NCI-H146 treated with DMSO at 0.1 percent for 48 hours (cell line): ENCODE data around the gene METTL1.

Experiments used
- DNase-seq: peaks from one replicate; lab custom pipeline; 2025; ENCODE audit not compliant: unreplicated experiment; lab: John Stamatoyannopoulos, UW

The METTL1 gene

DNA sequence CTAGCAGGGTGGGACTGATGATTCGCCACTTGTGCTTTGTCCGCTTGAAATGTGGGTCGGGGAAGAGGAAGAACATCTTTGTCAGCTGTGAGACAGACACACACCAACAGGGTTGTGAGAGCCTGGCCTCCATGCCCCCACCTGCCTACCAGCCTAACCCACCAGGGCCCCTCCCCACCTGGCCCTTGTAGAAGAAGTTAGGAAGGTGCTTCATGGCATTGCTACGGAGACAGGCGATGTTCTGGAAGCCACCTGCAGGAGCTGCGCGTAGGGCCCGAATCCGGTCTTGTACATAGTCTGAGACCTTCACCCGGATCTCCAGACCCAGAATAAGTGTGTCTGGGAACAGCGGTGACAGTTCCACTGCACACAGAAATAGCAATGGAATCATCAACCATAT is 2.3 kb downstream of the METTL1 start:
- no peak for DNase-seq

DNA sequence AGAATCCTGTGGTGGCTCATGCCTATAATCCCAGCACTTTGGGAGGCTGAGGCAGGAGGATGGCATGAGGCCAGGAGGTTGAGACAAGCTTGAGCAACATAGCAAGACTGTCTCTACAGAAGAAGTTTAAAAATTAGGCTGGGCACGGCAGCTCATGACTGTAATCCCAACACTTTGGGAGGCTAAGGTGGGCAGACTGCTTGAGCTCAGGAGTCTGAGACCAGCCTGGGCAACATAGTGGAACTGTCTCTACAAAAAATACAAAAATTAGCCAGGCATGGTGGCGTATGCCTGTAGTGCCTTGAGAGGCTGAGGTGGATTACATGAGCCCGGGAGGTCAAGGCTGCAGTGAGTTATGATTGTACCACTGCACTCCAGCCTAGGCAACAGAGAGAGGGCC is 4.0 kb downstream of the METTL1 start:
- no peak for DNase-seq

DNA sequence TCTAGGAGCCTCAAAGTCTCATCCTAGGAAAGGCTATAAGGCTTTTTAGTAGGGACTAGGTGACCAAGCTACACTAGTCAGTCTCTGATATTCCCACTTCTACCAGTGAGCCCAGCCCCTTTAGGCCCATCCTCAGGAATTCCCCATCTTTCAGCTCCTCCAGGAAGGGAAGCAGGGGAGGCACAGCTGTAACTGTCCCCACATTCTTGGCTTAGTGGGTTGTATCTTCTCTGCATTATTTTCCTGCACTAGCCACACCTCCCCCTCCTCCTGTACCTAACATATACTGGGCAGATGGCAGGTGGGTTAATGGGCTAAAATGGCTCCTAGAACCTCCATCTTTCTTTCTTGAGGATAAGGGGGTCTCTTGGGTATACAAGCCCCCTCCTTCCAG is 4.6 kb downstream of the METTL1 start:
- no peak for DNase-seq

DNA sequence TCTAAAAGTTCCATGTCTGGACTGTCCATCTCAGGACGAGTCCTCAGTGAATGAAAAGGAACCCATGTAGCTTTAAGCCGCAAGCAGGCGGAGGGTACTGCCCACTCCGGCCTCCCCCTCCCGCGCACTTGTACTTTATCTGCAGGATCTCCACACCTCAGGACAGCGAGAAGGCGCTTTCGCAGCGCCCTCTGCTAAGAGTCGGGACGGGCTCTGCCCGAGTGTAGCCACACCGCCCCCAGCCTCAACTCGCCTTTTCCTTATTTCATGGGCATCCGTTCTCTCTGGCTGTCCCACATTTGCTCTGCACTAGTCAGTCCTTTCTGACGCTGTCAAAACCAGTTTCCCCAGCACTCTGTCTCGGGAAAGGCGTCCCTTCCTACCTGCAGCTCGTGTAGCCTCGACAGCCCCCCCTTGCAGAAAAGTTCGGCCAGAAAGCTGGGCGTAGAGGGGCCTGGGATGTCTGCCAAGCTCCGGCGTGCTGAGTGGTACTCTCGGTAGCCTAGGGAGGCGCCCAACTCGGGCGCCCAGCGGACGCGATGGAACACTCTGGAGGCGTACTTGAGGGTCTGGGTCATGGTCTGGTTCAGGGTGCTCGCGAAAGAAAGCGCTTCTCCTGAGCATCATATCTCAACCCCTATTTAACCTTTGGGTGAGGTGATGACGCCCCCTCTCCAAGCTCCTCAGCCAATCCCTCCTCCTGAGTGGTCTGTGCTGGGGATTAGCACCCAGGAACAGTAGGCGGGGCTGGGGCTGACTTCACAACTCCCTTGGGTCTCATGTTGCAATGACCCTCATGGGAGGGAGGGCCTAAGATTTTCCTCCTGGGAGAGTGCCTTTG is 5.2 kb downstream of the METTL1 start, which contains the start of gene CYP27B1:
TSS of gene CYP27B1 (minus strand) at position 615 of the 841 bp plus-strand sequence. CDS start at position 578, 37 bp downstream.
- no peak for DNase-seq

DNA sequence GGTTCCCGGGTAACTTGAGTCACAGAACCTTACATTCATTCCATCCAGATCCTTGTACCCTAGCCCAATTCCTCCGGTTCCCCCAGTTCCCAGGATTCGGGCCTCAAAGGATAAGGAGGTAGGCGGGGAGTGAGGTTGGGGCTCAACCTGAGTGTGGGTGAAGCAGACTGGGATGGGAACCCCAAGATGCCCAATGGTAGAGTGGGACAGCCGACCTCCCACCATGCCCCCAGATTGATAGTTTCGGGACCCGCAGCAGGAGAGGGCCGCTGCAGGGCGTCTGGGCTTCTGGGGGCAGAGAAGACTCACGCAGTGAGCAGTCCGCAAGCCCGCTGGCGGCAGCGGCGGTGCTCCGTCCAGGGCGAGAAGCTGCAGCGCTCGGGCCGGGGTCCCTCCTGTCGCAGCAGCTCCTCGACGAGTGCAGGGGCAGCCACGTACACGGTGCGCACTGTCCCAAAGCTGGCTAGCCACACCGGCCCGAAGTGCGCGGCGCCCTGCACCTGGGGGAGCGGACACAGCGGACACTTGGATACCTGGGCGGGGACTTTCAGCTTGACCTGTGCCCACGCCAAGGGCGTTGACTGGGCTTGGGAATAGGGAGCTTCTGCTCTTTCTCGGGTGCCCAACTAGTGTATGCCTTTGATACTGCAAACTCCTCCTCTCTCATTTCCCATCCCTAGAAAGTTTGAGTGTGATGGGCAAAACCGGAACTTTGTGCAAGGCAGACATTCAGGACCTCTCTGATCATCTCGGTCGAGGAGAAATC is 6.0 kb downstream of the METTL1 start:
- no peak for DNase-seq

DNA sequence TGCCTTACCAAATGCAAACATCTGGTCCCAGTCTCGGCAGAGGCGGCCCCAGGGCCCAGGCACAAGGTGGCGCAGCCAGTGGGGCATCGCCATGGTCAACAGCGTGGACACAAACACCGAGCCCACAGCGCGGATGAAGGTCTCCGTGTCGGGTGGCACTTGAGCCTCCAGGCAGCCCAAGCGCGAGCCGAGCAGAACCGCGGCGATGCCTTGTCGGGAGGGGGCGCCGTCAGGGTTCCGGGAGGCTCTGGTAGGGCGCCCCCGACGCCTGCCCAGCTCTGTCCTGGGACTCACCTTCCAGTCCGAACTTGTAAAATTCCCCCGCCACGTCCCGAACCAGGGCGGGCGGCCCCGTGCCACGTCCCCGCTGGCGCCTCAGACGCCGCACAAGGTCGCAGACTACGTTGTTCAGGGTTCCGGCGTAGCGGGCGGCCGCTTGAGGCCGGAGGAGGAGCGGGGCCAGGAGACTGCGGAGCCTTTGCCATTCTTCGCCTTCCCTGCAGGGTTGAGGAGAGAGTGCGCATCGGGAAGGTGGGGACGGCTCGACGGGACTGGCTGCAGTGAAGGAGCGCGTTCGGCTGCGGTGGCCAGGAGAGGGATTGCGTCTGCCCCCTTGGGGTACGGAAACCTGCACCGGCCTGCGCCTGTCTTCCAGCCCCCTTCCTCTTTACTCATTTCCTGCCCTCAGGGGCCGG is 6.8 kb downstream of the METTL1 start:
- no peak for DNase-seq

DNA sequence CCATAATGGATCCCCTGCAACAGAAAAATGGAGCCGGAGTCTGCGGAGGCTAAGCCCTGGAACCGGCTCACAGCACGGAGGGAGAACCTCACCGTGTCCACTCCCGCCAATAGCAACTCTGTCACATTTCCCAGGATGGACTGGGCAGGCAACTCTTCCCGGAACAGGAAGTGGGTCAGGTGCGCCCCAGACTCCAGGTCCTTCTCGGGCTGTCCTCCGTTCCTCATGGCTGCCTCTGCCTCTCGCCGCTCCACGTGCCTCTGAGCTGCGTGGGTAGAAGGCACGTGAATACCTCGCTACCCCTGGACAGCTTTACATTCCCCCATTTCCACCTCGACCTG is 7.3 kb downstream of the METTL1 start:
- peak; percentile 31 for DNase-seq

DNA sequence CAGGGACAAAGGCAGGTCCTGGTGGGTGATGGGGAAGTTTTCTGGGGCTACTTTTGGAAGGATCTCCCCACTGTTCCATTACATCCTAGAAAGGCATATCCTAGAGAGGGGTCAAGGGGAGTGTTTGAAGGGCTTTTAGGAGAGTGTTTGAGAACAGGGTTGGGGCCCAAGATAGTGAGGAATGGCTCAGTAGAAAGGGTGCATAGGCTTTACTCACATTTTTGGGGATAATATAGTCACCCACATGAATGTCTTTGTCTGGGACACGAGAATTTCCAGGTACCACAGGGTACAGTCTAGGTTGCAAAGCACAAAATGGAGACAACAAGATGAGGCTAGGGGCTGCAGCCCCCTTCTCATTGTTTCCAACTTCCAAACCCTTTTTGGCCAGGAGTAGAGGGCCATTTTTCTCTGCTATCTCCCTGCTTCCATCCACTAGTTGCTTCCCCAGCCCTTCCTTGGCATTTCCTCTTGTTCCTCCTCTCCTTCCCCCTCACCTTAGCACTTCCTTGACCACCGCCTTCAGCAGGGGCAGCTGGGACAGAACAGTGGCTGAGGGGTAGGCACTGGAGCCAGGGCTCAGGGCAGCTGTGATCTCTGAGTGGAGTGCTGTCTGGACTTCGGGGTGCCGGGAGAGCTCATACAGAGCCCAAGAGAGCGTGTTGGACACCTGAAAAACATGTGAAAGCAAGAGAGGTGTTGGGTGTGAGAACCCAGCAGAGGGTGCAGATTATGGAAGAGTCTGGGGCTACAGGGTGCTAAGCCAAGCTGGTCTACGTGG is 7.8 kb downstream of the METTL1 start:
- DNase-seq = no peak

DNA sequence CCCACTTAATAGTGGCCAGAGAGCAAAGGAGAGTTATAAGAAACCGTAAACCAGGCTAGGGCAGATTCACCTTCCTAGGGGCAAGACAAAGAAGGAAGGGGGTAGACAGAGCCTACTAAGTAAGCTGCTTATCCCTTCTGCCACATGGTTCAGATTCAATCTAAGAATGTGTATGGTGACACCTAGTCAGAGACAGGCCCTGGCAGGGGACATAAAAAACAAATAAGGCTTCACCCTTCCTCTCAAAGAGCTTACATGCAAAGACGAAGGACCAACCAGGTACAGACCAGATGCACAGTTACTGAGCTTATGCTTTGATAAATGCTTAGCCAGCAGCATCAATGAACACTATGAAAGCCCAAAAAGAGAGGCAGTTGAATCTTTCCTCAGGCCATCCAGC is 9.4 kb downstream of the METTL1 start:
- no peak for DNase-seq

DNA sequence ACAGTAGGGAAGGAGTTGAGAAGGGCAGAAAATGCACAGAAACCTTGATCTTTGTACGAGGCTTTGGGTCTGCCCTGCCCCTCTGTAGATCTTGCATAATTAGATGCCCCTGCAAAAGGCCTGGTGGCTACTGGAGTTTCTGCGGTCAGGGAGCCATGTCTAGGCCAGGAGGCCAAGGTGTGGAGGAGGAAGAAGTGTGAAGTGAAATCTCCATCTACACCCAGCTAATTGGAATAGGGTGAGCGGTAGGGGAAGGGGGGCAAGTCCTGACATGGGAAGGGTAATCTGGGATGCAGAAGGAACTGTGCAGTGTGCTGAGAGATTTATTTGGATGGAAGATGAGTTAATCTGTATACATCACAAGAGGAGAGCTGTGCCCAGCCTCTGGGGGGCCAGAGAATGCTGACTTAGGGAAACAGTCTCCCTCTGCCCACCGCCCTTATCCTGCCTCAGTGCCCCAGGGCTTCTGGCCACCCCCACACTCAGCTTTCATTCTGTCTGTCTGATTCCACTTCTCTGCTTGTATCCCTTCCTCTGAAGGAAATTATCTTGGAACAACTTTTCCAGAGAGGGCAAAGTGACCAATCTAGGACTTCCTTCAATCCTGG is 10.4 kb downstream of the METTL1 start:
- no peak for DNase-seq

DNA sequence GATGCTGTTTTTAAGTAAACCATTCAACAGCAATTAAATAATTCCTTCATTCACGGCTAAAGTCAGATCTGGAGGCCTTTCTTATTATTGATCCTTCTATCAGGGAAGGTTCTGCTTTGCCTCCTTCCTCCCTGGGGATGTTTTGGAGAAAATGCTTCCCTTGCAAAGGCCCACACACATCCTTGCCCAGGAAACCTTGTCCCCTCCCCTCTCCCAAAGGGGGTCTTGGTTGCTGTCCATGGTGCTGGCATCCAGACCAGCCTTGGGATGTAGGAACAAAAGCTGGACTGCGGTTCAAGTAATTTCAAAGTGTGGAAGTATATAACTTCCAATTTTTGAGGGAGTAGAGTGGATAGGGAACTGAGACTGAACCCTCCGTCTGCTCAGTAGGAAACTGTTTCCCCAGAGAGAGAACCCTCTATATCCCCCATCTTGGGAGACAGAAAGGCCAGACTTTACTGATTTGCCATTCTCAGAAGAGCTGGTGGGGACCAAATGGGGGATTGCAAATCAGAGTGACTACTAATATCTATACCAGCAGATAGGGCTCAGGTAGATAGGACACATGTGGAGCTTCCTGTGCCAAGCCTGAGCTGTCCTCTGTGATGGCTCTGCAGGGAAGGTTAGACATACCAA is 11.4 kb downstream of the METTL1 start:
- no peak for DNase-seq

DNA sequence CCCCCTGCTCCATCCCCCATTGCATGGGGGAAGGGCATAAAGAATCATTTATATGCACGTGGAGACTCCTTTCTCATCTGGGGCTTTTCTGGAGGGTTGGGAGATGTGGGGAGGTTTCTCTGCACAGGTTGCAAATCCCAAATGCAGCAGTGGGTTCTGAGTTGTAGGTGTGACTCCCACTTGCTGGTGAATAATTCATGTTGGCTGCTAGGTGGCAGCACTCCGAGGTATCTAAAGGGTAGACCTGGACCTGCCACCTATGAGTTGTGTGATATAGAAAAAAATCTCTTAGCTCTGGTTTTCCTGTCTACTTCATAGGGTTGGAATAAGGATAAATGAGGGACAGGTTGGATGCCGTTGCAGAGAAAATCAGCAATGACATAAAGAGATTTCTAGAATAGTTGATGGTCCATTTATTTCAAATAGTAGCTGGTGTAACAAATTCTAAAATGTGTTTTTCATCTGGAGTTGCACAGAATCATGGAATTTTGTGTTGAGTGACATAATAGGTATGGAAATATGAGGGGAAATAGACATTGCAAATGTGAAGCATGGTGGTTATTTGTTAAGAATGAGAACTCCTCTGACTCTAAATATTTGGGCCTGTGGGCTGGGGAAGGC is 12.4 kb downstream of the METTL1 start:
- DNase-seq = no peak

DNA sequence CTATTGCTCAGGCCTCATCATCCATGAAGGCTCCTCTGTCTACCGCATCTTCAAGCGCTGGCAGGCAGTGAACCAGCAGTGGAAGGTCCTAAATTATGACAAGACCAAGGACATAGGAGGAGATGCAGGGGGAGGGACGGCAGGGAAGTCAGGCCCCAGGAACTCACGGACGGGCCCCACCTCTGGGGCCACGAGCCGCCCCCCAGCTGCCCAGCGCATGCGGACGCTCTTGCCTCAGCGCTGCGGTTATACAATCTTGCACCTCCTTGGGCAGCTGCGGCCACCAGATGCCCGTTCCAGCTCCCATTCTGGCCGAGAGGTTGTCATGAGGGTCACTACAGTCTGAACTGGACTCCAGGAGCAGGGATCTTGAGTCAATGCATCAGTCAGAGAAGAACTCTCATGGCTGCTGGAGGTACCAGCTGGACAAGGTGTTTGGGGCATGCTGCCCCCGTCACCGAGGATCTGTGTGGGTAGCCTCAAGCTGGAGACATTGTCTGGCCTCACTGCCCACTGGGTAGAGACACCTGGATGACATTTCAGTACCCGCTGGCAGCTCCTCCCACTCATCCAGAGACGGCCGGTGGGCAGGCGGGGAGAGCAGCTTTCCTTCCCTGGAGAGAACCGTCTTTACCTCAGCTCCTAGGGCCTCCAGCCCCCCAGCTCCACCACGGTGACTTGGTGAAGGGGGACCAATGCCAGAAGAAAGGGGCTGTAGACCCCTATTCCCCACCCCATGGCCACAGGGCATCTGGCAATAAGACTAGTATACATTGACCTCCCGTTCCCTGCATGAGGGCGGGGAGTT is 13.1 kb downstream of the METTL1 start:
- no peak for DNase-seq

DNA sequence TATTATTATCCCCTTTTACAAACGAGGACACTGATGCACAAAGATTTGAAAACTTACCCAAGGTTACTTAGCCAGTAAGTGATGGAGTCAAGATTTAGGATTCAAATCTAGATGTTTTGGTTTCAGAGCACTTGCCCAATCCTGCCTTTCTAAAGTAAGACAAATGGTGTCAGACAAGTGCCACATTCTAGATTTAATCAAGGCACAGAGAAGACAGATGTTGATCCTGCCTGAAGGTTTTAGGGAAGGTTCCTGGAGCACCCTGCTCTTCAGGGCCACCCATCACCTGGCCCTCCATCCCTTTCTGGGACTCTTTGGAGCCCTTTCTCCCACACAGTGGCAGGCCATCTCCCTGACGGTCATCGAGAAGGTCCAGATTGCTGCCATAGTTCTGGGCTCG is 14.1 kb downstream of the METTL1 start:
- no peak for DNase-seq

DNA sequence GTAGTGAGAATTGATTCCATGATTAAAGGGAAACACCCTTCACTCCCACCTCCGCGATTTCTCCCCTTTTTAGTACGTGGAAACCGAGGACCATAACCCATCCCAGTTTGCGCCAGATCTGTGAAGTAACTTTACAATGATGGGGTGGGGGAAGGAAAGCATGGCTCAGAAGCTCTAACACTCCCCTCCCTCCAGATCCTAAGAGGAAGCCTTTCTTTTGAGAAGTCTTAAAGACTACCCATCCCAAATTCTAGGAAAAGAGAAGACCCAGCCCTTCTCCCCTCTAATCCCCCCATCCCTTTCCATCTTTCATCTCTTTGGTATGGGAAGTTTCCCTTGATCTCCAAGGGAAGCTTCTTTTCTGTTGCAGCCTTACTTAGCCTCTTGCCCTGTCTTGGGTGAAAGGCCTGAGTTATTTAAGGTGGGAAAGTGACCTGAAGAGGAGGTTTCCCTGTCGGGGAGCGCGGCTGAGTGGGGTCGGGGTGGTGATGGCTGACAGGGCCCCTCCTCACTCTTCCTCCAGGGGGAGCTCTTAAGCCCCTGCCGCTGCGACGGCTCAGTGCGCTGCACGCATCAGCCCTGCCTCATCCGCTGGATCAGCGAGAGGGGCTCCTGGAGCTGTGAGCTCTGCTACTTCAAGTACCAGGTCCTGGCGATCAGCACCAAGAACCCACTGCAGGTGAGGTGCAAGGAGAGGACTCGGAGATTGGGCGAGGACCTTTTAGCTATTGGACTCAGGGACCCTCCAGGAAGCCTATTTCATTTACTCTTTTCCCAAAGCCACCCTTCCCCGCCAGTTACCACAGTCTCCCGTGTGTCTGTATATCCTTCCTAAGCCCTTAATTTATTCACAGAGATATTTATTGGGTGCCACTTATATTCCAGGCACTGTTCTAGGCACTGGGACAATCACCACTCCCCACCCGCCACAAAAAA is 15.2 kb downstream of the METTL1 start:
- no peak for DNase-seq

DNA sequence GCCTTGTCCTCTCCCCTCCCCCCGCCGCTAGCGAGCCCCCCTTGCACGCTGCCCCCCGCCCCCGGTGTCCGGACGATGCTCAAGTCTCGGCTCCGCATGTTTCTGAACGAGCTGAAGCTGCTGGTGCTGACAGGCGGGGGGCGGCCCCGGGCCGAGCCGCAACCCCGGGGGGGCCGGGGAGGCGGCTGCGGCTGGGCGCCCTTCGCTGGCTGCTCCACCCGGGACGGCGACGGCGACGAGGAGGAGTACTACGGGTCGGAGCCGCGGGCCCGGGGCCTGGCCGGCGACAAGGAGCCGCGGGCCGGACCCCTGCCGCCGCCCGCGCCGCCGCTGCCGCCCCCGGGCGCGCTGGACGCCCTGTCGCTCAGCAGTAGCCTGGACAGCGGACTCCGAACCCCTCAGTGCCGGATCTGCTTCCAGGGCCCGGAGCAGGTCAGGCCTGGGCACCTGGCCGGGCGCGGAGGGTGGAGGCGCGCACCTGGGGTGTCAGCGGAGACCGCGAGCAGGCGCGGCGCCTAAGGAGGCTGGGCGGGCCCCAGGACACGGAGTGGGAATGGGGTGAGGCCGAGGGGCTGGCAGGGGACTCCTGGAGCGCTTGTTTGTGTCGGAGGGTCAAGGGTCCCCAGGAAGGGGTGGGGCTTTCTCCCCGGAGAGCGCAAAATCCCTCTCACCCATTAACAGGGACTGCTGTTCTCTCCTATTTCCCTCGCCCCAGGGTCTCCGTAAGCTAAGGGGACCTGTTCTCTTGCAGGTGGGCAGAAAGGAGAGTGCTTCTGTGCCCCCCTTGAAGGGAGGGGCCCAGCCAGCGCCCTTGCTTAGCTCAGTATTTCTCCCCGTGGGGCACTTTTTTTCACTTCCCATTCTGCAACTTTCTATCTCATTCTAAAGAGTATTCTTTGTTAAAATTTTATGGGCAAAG is 16.2 kb downstream of the METTL1 start:
- DNase-seq = peak; percentile 15

DNA sequence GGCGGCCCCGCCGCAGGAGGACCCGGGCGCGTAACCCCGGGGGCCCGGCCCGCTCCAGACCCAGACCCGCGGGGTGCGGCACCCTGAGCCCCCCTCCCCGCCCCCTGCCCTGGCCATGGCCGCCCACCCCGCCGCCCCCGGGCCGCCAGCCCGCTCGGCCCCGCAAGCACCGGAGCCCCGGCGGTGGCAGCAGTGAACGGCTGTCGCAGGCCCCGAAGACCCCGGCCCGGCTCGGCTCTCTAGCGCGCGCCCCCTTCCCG is 16.8 kb downstream of the METTL1 start:
- DNase-seq = no peak
